Mucosa of descending colon (tissue), 3 donors: ENCODE measurements around the gene CEP72. TPM values are rescaled to one million over a fixed set of nuclear protein-coding genes. Genes with fewer than 3 reads are reported as not detected.
A peak's percentile ranks its signal among the peaks of the same experiment; 100 is the strongest.
"Not testable (repeated sequence)": the region's sequence is repeated elsewhere in the genome, so short reads cannot be mapped to it uniquely, and the experiment has no call there.

Experiments used
- ATAC-seq: fragments of 200-7000 bp; cut with Tn5 transposase; one replicate; pipeline ENCODE4 v1.9.1; 2020; ENCODE audit warnings: mild to moderate bottlenecking, moderate library complexity
- DNase-seq, 3 donors: peaks; one replicate each; pipeline ENCODE4 v3.0.0-alpha.2; 2020
- H3K36me3 ChIP-seq: fragments of 200-600 bp; one replicate; pipeline ENCODE4 v1.8.0; 2021; ENCODE audit warnings: low read depth, mild to moderate bottlenecking
- H3K4me1 ChIP-seq: fragments of 200-600 bp; one replicate; pipeline ENCODE4 v1.8.0; 2021; ENCODE audit warnings: low read depth, mild to moderate bottlenecking
- H3K4me3 ChIP-seq: fragments of 200-600 bp; one replicate; pipeline ENCODE4 v1.8.0; 2021; ENCODE audit warnings: mild to moderate bottlenecking
- H3K9me3 ChIP-seq: fragments of 200-600 bp; one replicate; pipeline ENCODE4 v1.8.0; 2021; ENCODE audit warnings: mild to moderate bottlenecking
- CTCF ChIP-seq: fragments of 200-600 bp; IDR thresholded peaks from one replicate; pipeline ENCODE4 v1.8.0; 2022; ENCODE audit warnings: antibody characterized with exemption, mild to moderate bottlenecking
- intact Hi-C, 2 donors: fragments of 100-400 bp; cut with DNase I in 1 of 2; cut with micrococcal nuclease in 1 of 2; formaldehyde crosslinking; loops; one replicate each; pipeline versions ENCODE4 v1.11.0 to v1.11.1; 2022; cut with DNase I, micrococcal nuclease
- total RNA-seq, 3 donors: library from RNA; stranded (reverse); fragmentation: NEBNext Ultra II Directional in 2 of 3; extraction: Animal tissue kit (Norgen Biotek cat#: 25700) in 2 of 3; gene quantifications; one replicate each; pipeline versions ENCODE4 v1.2.1 to v1.2.4, GENCODE V29; 2021 to 2023
- donor health status: DM: no; HTN: no; CAD: no; lungs with moderate emphysema.
- donor health status: DM: no; HTN: no; CAD: no.
- donor health status: DM: no; HTN: yes; CAD: no.

CEP72 gene
- total RNA-seq, 3 donors from 2014 or later: 7.3 to 9.7 (median 8.8) TPM

- no peak for ATAC-seq
- Histone ChIP-seq H3K36me3 (no peaks in the 10 kb centered on the region), H3K9me3 (no peaks in the 10 kb centered on the region), H3K4me3 (no peak overlapping the region), H3K4me1 (no peaks in the 10 kb centered on the region)
- TF ChIP-seq CTCF: no peak
- peak in 1 of 3 donors; percentile 37 for DNase-seq
- intact Hi-C loops: no loop called here
These were observed 71.7 kb downstream of the CEP72 start for GRCh38 chr5:683551-684481.

GRCh38 chr5:684751-685216 is 72.6 kb downstream of the CEP72 start:
- DNase-seq: no peak
- H3K36me3 ChIP-seq: no peaks in the 10 kb centered on the region
- H3K9me3 ChIP-seq: no peaks in the 10 kb centered on the region
- no peak for TF ChIP-seq CTCF
- ATAC-seq: no peak
- no peak overlapping the region for H3K4me3 ChIP-seq
- no peaks in the 10 kb centered on the region for H3K4me1 ChIP-seq
- intact Hi-C loops: no loop called here

GRCh38 chr5:685262-686171 is 73.4 kb downstream of the CEP72 start:
- intact Hi-C loops: no loop called here
- H3K4me3 ChIP-seq: no peak overlapping the region
- DNase-seq: peak in 1 of 3 donors; percentile 39

GRCh38 chr5:686172-686523 is 74.0 kb downstream of the CEP72 start:
- ATAC-seq, DNase-seq, H3K36me3 ChIP-seq, H3K9me3 ChIP-seq, intact Hi-C loops, H3K4me3 ChIP-seq, H3K4me1 ChIP-seq: not testable (repeated sequence)

More at GRCh38 chr5:685262-686171, 73.4 kb downstream of the CEP72 start:
- no peaks in the 10 kb centered on the region for H3K36me3 ChIP-seq
- ATAC-seq: no peak
- H3K4me1 ChIP-seq: no peaks in the 10 kb centered on the region
- no peaks in the 10 kb centered on the region for H3K9me3 ChIP-seq
- TF ChIP-seq CTCF: no peak

- DNase-seq, intact Hi-C loops, H3K4me3 ChIP-seq, H3K4me1 ChIP-seq, H3K36me3 ChIP-seq, H3K9me3 ChIP-seq, ATAC-seq: not testable (repeated sequence)
These were observed 74.8 kb downstream of the CEP72 start for GRCh38 chr5:686936-687335.

- H3K9me3 ChIP-seq, H3K36me3 ChIP-seq, ATAC-seq, H3K4me1 ChIP-seq, H3K4me3 ChIP-seq, intact Hi-C loops: not testable (repeated sequence)
- DNase-seq: peak in 1 of 3 donors; percentile 27
These were observed 76.3 kb downstream of the CEP72 start for GRCh38 chr5:688348-689010.

- H3K36me3 ChIP-seq, ATAC-seq, H3K9me3 ChIP-seq, intact Hi-C loops, H3K4me1 ChIP-seq, DNase-seq, H3K4me3 ChIP-seq: not testable (repeated sequence)
These were observed 78.2 kb downstream of the CEP72 start for GRCh38 chr5:690293-690692.

- H3K9me3 ChIP-seq, H3K4me3 ChIP-seq, intact Hi-C loops, H3K36me3 ChIP-seq, H3K4me1 ChIP-seq: not testable (repeated sequence)
- DNase-seq (peak in 1 of 3 donors; percentile 48), ATAC-seq (peak; percentile 46)
These were observed 78.9 kb downstream of the CEP72 start for GRCh38 chr5:691049-691448.
